SK-N-SH (cell line): ENCODE results near the gene ABCA1. TPM values are rescaled to one million over a fixed set of nuclear protein-coding genes. Genes with fewer than 3 reads are reported as not detected.

Source experiments
- CTCF ChIA-PET: fragments of 300-600, 350-600 bp; formaldehyde crosslinking; extraction: SDS; loops from one replicate; lab custom pipeline; 2021; lab: Yijun Ruan, JAX
- POLR2A ChIA-PET: fragments of 350-600 bp; sonication (Branson Sonifier 250); formaldehyde crosslinking; extraction: SDS; loops from one replicate; lab custom pipeline; 2020; ENCODE audit warnings: antibody characterized with exemption, inconsistent platforms; lab: Yijun Ruan, JAX
- DNase-seq: peaks from one replicate; pipeline ENCODE4 v3.0.0; 2012
- H2AFZ ChIP-seq: fragments of 200-600 bp; sonication (generic); 2 replicates; pipeline ENCODE4 v1.8.1; 2016; ENCODE audit warnings: antibody characterized with exemption, mild to moderate bottlenecking, low read depth
- H3F3A ChIP-seq: fragments of 200-600 bp; sonication (generic); replicated peaks from 2 replicates; pipeline ENCODE3; 2016; ENCODE audit warnings: antibody characterized with exemption, mild to moderate bottlenecking; ENCODE audit not compliant: insufficient read depth
- H3K27ac ChIP-seq, 2 experiments: fragments of 200-500 bp in 1 of 2; fragments of 200-600 bp in 1 of 2; sonication (Bioruptor generic) in 1 of 2; sonication (generic), shearing (Covaris generic) in 1 of 2; 2 replicates each; pipeline versions ENCODE4 v1.5.1 to v1.6.1; 2014 to 2016; ENCODE audit warnings: low read depth in 2 of 2, inconsistent platforms in 1 of 2, low read length in 1 of 2, mild to moderate bottlenecking in 1 of 2, mixed read lengths in 1 of 2
- H3K27me3 ChIP-seq: fragments of 200-600 bp; sonication (generic), shearing (Covaris generic); 2 replicates; pipeline ENCODE4 v1.6.1; 2016; ENCODE audit warnings: mixed run types; ENCODE audit not compliant: insufficient read depth
- H3K36me3 ChIP-seq, 2 experiments: fragments of 200-500 bp in 1 of 2; fragments of 200-600 bp in 1 of 2; sonication (Bioruptor generic) in 1 of 2; sonication (generic) in 1 of 2; replicated peaks in 1 of 2; 2 replicates each; pipeline versions ENCODE3 to v1.5.1; 2014 to 2016; ENCODE audit warnings: low read length in 1 of 2, mild to moderate bottlenecking in 1 of 2; ENCODE audit not compliant: insufficient read depth in 2 of 2, control insufficient read depth in 1 of 2
- H3K4me1 ChIP-seq, 2 experiments: fragments of 200-500 bp in 1 of 2; fragments of 200-600 bp in 1 of 2; sonication (Bioruptor generic) in 1 of 2; sonication (generic), shearing (Covaris generic) in 1 of 2; 2 replicates each; pipeline versions ENCODE4 v1.5.1 to v1.6.1; 2014 to 2016; ENCODE audit warnings: low read depth in 1 of 2, low read length in 1 of 2, mixed run types in 1 of 2; ENCODE audit not compliant: insufficient read depth in 2 of 2, control insufficient read depth in 1 of 2
- H3K4me2 ChIP-seq: fragments of 200-600 bp; sonication (generic), shearing (Covaris generic); 2 replicates; pipeline ENCODE4 v1.6.1; 2017; ENCODE audit warnings: mixed run types
- H3K4me3 ChIP-seq, 2 experiments: fragments of 200-500 bp in 1 of 2; fragments of 200-600 bp in 1 of 2; sonication (Bioruptor generic) in 1 of 2; sonication (generic), shearing (Covaris generic) in 1 of 2; 2 replicates each; pipeline versions ENCODE4 v1.5.1 to v1.8.1; 2014 to 2016; ENCODE audit warnings: low read depth in 2 of 2, inconsistent platforms in 1 of 2, low read length in 1 of 2, mild to moderate bottlenecking in 1 of 2, mixed read lengths in 1 of 2, moderate library complexity in 1 of 2
- H3K79me2 ChIP-seq: fragments of 200-600 bp; sonication (generic); 2 replicates; pipeline ENCODE4 v1.8.1; 2017; ENCODE audit warnings: mild to moderate bottlenecking; ENCODE audit not compliant: insufficient read depth
- H3K9ac ChIP-seq: fragments of 200-600 bp; sonication (generic); 2 replicates; pipeline ENCODE4 v1.6.1; 2017; ENCODE audit warnings: mixed run types
- H3K9me2 ChIP-seq: fragments of 200-600 bp; sonication (generic); 2 replicates; pipeline ENCODE4 v1.6.1; 2017; ENCODE audit warnings: mixed run types
- H3K9me3 ChIP-seq: fragments of 200-600 bp; sonication (generic); 2 replicates; pipeline ENCODE4 v1.6.1; 2017; ENCODE audit warnings: mixed run types, mild to moderate bottlenecking, moderate library complexity
- H4K20me1 ChIP-seq: fragments of 200-600 bp; sonication (generic); 2 replicates; pipeline ENCODE4 v1.6.1; 2017; ENCODE audit warnings: mild to moderate bottlenecking, mixed run types; ENCODE audit not compliant: insufficient read depth
- EP300 ChIP-seq, 2 experiments: IDR thresholded peaks; 2 replicates each; pipeline versions ENCODE4 v1.4.0 to v1.6.1; 2012; ENCODE audit warnings: borderline replicate concordance in 1 of 2, low read depth in 1 of 2, low read length in 1 of 2
- EZH2phosphoT487 ChIP-seq: fragments of 200-600 bp; sonication (generic); IDR thresholded peaks from 2 replicates; pipeline ENCODE4 v1.6.1; 2017; ENCODE audit warnings: low read depth, mixed run types, mild to moderate bottlenecking, antibody characterized with exemption, moderate library complexity, borderline replicate concordance
- FOXJ3 ChIP-seq: sonication (generic); formaldehyde crosslinking; IDR thresholded peaks from 2 replicates; pipeline ENCODE4 v1.5.1; 2020; ENCODE audit warnings: mild to moderate bottlenecking, missing genetic modification reagents
- IRF3 ChIP-seq: fragments of 150-350 bp; IDR thresholded peaks from 2 replicates; pipeline ENCODE4 v1.6.1; 2016; ENCODE audit warnings: mild to moderate bottlenecking, low read depth, low read length
- JUND ChIP-seq: IDR thresholded peaks from 2 replicates; pipeline ENCODE4 v1.4.0; 2012
- POLR2AphosphoS5 ChIP-seq: IDR thresholded peaks from 2 replicates; pipeline ENCODE4 v1.6.1; 2012; ENCODE audit warnings: low read depth, low read length
- RCOR1 ChIP-seq: fragments of 150-350 bp; IDR thresholded peaks from 2 replicates; pipeline ENCODE4 v1.6.1; 2017; ENCODE audit warnings: antibody characterized with exemption, low read length
- RFX5 ChIP-seq: IDR thresholded peaks from 2 replicates; pipeline ENCODE4 v1.6.1; 2012; ENCODE audit warnings: mild to moderate bottlenecking, improper control_type of control experiment, low read length
- TAF1 ChIP-seq: IDR thresholded peaks from 2 replicates; pipeline ENCODE4 v1.6.1; 2012; ENCODE audit warnings: low read depth, mild to moderate bottlenecking, low read length, moderate library complexity, borderline replicate concordance
- TEAD4 ChIP-seq: IDR thresholded peaks from 2 replicates; pipeline ENCODE4 v1.4.0; 2012; ENCODE audit warnings: mild to moderate bottlenecking, borderline replicate concordance; ENCODE audit not compliant: insufficient read depth
- USF1 ChIP-seq: IDR thresholded peaks from 2 replicates; pipeline ENCODE4 v1.4.0; 2012; ENCODE audit warnings: low read depth, borderline replicate concordance
- USF2 ChIP-seq: fragments of 150-350 bp; IDR thresholded peaks from 2 replicates; pipeline ENCODE4 v1.6.1; 2017; ENCODE audit warnings: antibody characterized with exemption, low read length, low read depth, borderline replicate concordance
- WGBS: methylation state at CpG from one replicate; pipeline ENCODE4 v1.1.6; 2017; ENCODE audit warnings: low lambda C conversion rate; 5-methylcytosine and 5-hydroxymethylcytosine counted together
- polyA plus RNA-seq, 3 experiments: library from polyadenylated mRNA; depleted of rRNA; stranded (reverse); fragments of >200 nt; gene quantifications; 2 replicates each; pipeline ENCODE4 v1.2.3, GENCODE V29; 2012

ABCA1 gene
- polyA plus RNA-seq, 1 of the 3 experiments (the other 2 are of a cell fraction): 5.3 TPM

- Histone ChIP-seq H3K4me3 (no peak overlapping the region), H3K9me2 (no peaks in the 10 kb centered on the region), H3K4me1 (peaks cover 14 to 15% of the 10 kb centered on the region in 2 experiments; a peak in 3 of 4 replicates), H3K27ac (no peak overlapping the region), H3K79me2 (peaks cover 7% of the 10 kb centered on the region; the same call in 1 of the 2 replicates), H2AFZ (no peak overlapping the region), H3F3A (peaks cover 8% of the 10 kb centered on the region), H3K36me3 (no peaks in the 10 kb centered on the region), H3K9me3 (no peaks in the 10 kb centered on the region), H4K20me1 (no peaks in the 10 kb centered on the region), H3K4me2 (no peak overlapping the region), H3K9ac (no peak overlapping the region), H3K27me3 (no peaks in the 10 kb centered on the region)
- CTCF ChIA-PET: interaction anchor here (1.1 to 1.2 kb wide), 2 partner anchors 9 to 40 kb away, joined by 3 read pairs; no protein-coding TSS in a partner anchor
- TF ChIP-seq TAF1: no peak
- TF ChIP-seq RCOR1: no peak
- TF ChIP-seq RFX5: no peak
- no peak for TF ChIP-seq USF2
- DNase-seq: no peak
- WGBS: 90% methylated on average over 8 of the region's 8 CpGs
- POLR2A ChIA-PET: no interaction called here
Observed at GRCh38 chr9:104903609-104904008, 24.3 kb downstream of the ABCA1 start.

- Histone ChIP-seq H3K79me2 (no peaks in the 10 kb centered on the region), H4K20me1 (no peaks in the 10 kb centered on the region), H3F3A (peaks cover 7% of the 10 kb centered on the region), H3K9me3 (no peaks in the 10 kb centered on the region), H2AFZ (no peak overlapping the region), H3K27ac (no peak overlapping the region), H3K4me1 (peaks cover 0 to 6% of the 10 kb centered on the region in 2 experiments; a peak in 1 of 4 replicates), H3K4me2 (no peak overlapping the region), H3K9me2 (no peaks in the 10 kb centered on the region), H3K36me3 (no peaks in the 10 kb centered on the region), H3K27me3 (no peaks in the 10 kb centered on the region), H3K9ac (no peak overlapping the region), H3K4me3 (no peak overlapping the region)
- TF ChIP-seq JUND (no peak), RCOR1 (no peak), EZH2phosphoT487 (no peak), TEAD4 (no peak), USF1 (no peak), IRF3 (no peak), EP300 (IDR thresholded peaks at IDR 0.05; ENCODE audit: borderline replicate concordance in 1 of 2, low read depth in 1 of 2, low read length in 1 of 2) (no peak), FOXJ3 (no peak), POLR2AphosphoS5 (no peak)
- ChIA-PET POLR2A (no interaction called here), CTCF (no interaction called here)
- no peak for DNase-seq
- WGBS: 97% methylated on average over 2 of the region's 2 CpGs
Observed at GRCh38 chr9:104900871-104901270, 27.1 kb downstream of the ABCA1 start.
